Transverse colon (tissue), 4 donors: ENCODE results near the gene SLCO4A1. TPM values are rescaled to one million over a fixed set of nuclear protein-coding genes. Genes with fewer than 3 reads are reported as not detected.

Experiments
- DNase-seq: peaks from one replicate; pipeline ENCODE4 v3.0.0-alpha.2; 2019
- H3K27ac ChIP-seq, 4 donors: fragments of 200-600 bp; sonication (generic); 2 replicates each; pipeline ENCODE4 v1.5.1; 2016 to 2018; ENCODE audit warnings: inconsistent platforms in 4 of 4
- H3K27me3 ChIP-seq: fragments of 200-600 bp; sonication (generic); 2 replicates; pipeline ENCODE4 v1.5.1; 2017; ENCODE audit warnings: inconsistent platforms
- H3K36me3 ChIP-seq, 4 donors: fragments of 200-600 bp; sonication (generic); 2 replicates each; pipeline ENCODE4 v1.5.1; 2017 to 2019; ENCODE audit warnings: inconsistent platforms in 4 of 4
- H3K4me1 ChIP-seq, 4 donors: fragments of 200-600 bp; sonication (generic); 2 replicates each; pipeline ENCODE4 v1.5.1; 2017 to 2020; ENCODE audit warnings: inconsistent platforms in 4 of 4
- H3K4me3 ChIP-seq, 4 donors: fragments of 200-600 bp; sonication (generic); 1 replicate in 1 of 4; 2 replicates in 3 of 4; pipeline versions ENCODE4 v1.5.1 to v1.6.1; 2017 to 2019; ENCODE audit warnings: inconsistent platforms in 4 of 4
- H3K9me3 ChIP-seq, 2 donors: fragments of 200-600 bp; sonication (generic); 2 replicates each; pipeline ENCODE4 v1.5.1; 2017 to 2019; ENCODE audit warnings: inconsistent platforms in 2 of 2
- EP300 ChIP-seq: sonication (generic); formaldehyde crosslinking; IDR thresholded peaks from one replicate; pipeline ENCODE4 v1.6.1; 2017; ENCODE audit warnings: antibody characterized with exemption, low read depth
- POLR2A ChIP-seq: fragments of 450-650 bp; IDR thresholded peaks from one replicate; pipeline ENCODE4 v1.6.1; 2016; ENCODE audit warnings: antibody characterized with exemption, mild to moderate bottlenecking, moderate library complexity
- POLR2AphosphoS5 ChIP-seq, 3 donors: sonication (generic); formaldehyde crosslinking; IDR thresholded peaks; one replicate each; pipeline ENCODE4 v1.6.1; 2016; ENCODE audit warnings: antibody characterized with exemption in 3 of 3
- WGBS, 2 donors: methylation state at CpG; one replicate each; pipeline ENCODE4 v1.1.5; 2018; ENCODE audit warnings: low coverage in 1 of 2; 5-methylcytosine and 5-hydroxymethylcytosine counted together
- in situ Hi-C, 4 donors: fragments of 200-750 bp; cut with MboI; loops; one replicate each; pipeline versions ENCODE4 v1.15.0 to v1.15.1; 2017; ENCODE audit warnings: low sequenced_read_pairs in 3 of 4, low pct_ligation_motif_present in 1 of 4, low pct_unique_long_range_greater_than_20kb in 1 of 4
- intact Hi-C: fragments of 100-400 bp; cut with DNase I; formaldehyde crosslinking; loops from one replicate; pipeline ENCODE4 v1.15.1; 2023; ENCODE audit warnings: low total_unique reads
- total RNA-seq, 4 donors: library from RNA; depleted of rRNA; stranded (reverse); fragments of >200 nt; gene quantifications; one replicate each; pipeline ENCODE4 v1.1.0, GENCODE V29; 2016
- TF ChIP-seq, protein P1 (sequence below), 5 experiments: fragments of 200-600 bp in 3 of 5; fragments of 450-650 bp in 2 of 5; sonication (generic) in 3 of 5; IDR thresholded peaks; 1 replicate in 2 of 5; 2 replicates in 3 of 5; pipeline ENCODE4 v1.5.1; 2016 to 2017; ENCODE audit warnings: antibody characterized with exemption in 5 of 5, inconsistent platforms in 3 of 5, mild to moderate bottlenecking in 2 of 5, moderate library complexity in 1 of 5

Gene SLCO4A1
- total RNA-seq, 4 donors from 2014 or later, result 13.7 to 375 (median 60.0) TPM

DNA sequence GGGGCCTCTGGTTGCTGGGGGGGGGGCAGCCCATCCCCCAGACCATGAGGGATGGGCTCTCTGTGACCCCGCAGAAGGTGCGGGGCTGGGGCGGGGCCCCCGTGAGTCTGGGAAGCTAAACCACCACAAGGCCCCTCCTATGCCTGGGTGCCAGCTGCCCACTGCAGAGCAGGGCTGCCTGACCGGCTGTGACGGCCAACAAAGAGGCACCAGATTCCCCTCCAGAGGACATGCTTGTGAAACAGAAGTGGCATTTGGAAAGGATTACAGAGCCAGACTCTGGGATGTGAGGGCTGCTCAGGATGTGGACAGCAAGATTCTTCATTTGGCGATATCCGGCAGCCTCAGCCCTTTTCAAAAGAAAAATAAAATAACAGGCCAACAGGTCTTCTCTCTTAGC is 49.9 kb downstream of the SLCO4A1 start:
- intact Hi-C loops, result no loop called here

GRCh38 chr20:62692801-62693523 is 50.7 kb downstream of the SLCO4A1 start:
- Histone ChIP-seq H3K27me3 (peaks cover 10% of the 10 kb centered on the region), H3K9me3 (no peaks in the 10 kb centered on the region), H3K36me3 (no peaks in the 10 kb centered on the region), H3K4me3 (no peak overlapping the region), H3K27ac (no peak overlapping the region), H3K4me1 (no peaks in the 10 kb centered on the region)
- DNase-seq, result no peak
- in situ Hi-C loops, result loop anchor here in 1 of 4 donors (25.0 kb wide), 1 partner anchor 94 kb away; the partner anchor contains the start of gene MRGBP
- WGBS, 2 donors, result 73 to 84% methylated on average over 7 to 19 of the region's 22 CpGs
- intact Hi-C loops, result no loop called here
- no peak for TF ChIP-seq EP300
- TF ChIP-seq, protein P1, sequence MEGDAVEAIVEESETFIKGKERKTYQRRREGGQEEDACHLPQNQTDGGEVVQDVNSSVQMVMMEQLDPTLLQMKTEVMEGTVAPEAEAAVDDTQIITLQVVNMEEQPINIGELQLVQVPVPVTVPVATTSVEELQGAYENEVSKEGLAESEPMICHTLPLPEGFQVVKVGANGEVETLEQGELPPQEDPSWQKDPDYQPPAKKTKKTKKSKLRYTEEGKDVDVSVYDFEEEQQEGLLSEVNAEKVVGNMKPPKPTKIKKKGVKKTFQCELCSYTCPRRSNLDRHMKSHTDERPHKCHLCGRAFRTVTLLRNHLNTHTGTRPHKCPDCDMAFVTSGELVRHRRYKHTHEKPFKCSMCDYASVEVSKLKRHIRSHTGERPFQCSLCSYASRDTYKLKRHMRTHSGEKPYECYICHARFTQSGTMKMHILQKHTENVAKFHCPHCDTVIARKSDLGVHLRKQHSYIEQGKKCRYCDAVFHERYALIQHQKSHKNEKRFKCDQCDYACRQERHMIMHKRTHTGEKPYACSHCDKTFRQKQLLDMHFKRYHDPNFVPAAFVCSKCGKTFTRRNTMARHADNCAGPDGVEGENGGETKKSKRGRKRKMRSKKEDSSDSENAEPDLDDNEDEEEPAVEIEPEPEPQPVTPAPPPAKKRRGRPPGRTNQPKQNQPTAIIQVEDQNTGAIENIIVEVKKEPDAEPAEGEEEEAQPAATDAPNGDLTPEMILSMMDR (IDR thresholded peaks at IDR 0.05), result no peak
- no peak for TF ChIP-seq POLR2A
- no peak for TF ChIP-seq POLR2AphosphoS5 (IDR thresholded peaks at IDR 0.05)

More for the DNA sequence above, 49.9 kb downstream of the SLCO4A1 start:
- Histone ChIP-seq H3K9me3 (no peaks in the 10 kb centered on the region), H3K4me1 (no peaks in the 10 kb centered on the region), H3K27me3 (peaks cover 5% of the 10 kb centered on the region), H3K27ac (no peak overlapping the region), H3K4me3 (no peak overlapping the region), H3K36me3 (no peaks in the 10 kb centered on the region)
- in situ Hi-C loops, result loop anchor here in 1 of 4 donors (25.0 kb wide), 1 partner anchor 95 kb away; the partner anchor contains the start of gene MRGBP
- 80 to 92% methylated on average over 2 to 7 of the region's 8 CpGs for WGBS, 2 donors
- TF ChIP-seq POLR2AphosphoS5 (IDR thresholded peaks at IDR 0.05) (no peak), EP300 (no peak), POLR2A (no peak)
- TF ChIP-seq, protein P1 (IDR thresholded peaks at IDR 0.05), result no peak
- no peak for DNase-seq

GRCh38 chr20:62693524-62693922 is 51.2 kb downstream of the SLCO4A1 start:
- no peak for DNase-seq
- H3K27me3 ChIP-seq, result peaks cover 15% of the 10 kb centered on the region
- H3K4me3 ChIP-seq, result no peak overlapping the region
- TF ChIP-seq POLR2AphosphoS5 (IDR thresholded peaks at IDR 0.05) (no peak), EP300 (no peak), POLR2A (no peak)
- TF ChIP-seq, protein P1 (IDR thresholded peaks at IDR 0.05), result no peak
- H3K27ac ChIP-seq, result no peak overlapping the region
- H3K9me3 ChIP-seq, result no peaks in the 10 kb centered on the region
- intact Hi-C loops (no loop called here), in situ Hi-C loops (loop anchor here in 1 of 4 donors (25.0 kb wide), 1 partner anchor 94 kb away; the partner anchor contains the start of gene MRGBP)
- 86% methylated on average over 10 of the region's 10 CpGs; no CpG with 5 or more reads in 1 of the 2 donors for WGBS, 2 donors
- H3K4me1 ChIP-seq, result no peaks in the 10 kb centered on the region
- no peaks in the 10 kb centered on the region for H3K36me3 ChIP-seq

GRCh38 chr20:62694106-62694505 is 51.8 kb downstream of the SLCO4A1 start:
- intact Hi-C loops, result no loop called here
- 89% methylated on average over 9 of the region's 10 CpGs; no CpG with 5 or more reads in 1 of the 2 donors for WGBS, 2 donors

More at GRCh38 chr20:62694106-62694505, 51.8 kb downstream of the SLCO4A1 start:
- no peak for DNase-seq
- TF ChIP-seq EP300, result no peak
- TF ChIP-seq, protein P1 (IDR thresholded peaks at IDR 0.05), result no peak
- no peak for TF ChIP-seq POLR2AphosphoS5 (IDR thresholded peaks at IDR 0.05)
- no peak for TF ChIP-seq POLR2A
- Histone ChIP-seq H3K4me3 (no peak overlapping the region), H3K4me1 (no peaks in the 10 kb centered on the region), H3K9me3 (no peaks in the 10 kb centered on the region), H3K27ac (no peak overlapping the region), H3K27me3 (peaks cover 15% of the 10 kb centered on the region), H3K36me3 (no peaks in the 10 kb centered on the region)
- in situ Hi-C loops, result loop anchor here in 1 of 4 donors (25.0 kb wide), 1 partner anchor 93 kb away; the partner anchor contains the start of gene MRGBP
